Neuronal stem cell (in vitro differentiated cells): ENCODE measurements around the gene PIGN.

Experiments used
- DNase-seq: peaks from one replicate; pipeline ENCODE4 v3.0.0-alpha.2; 2013; ENCODE audit warnings: low spot score
- H2AFZ ChIP-seq: one replicate; pipeline ENCODE4 v1.6.1; 2013; ENCODE audit warnings: mild to moderate bottlenecking, low read length, inconsistent platforms
- H2AK5ac ChIP-seq: 2 replicates; pipeline ENCODE4 v1.6.1; 2013; ENCODE audit warnings: low read depth, mild to moderate bottlenecking, inconsistent platforms, low read length, moderate library complexity, mixed read lengths
- H2BK120ac ChIP-seq: 2 replicates; pipeline ENCODE4 v1.6.1; 2013; ENCODE audit warnings: low read depth, mild to moderate bottlenecking, inconsistent platforms, low read length, moderate library complexity, mixed read lengths
- H2BK12ac ChIP-seq: one replicate; pipeline ENCODE4 v1.6.1; 2013; ENCODE audit warnings: low read length, inconsistent platforms
- H2BK15ac ChIP-seq: 2 replicates; pipeline ENCODE4 v1.6.1; 2013; ENCODE audit warnings: mild to moderate bottlenecking, low read length, inconsistent platforms, mixed read lengths
- H2BK5ac ChIP-seq: one replicate; pipeline ENCODE4 v1.6.1; 2013; ENCODE audit warnings: inconsistent platforms, mild to moderate bottlenecking, low read length, moderate library complexity
- H3K14ac ChIP-seq: one replicate; pipeline ENCODE4 v1.6.1; 2013; ENCODE audit warnings: low read length, inconsistent platforms
- H3K18ac ChIP-seq: 2 replicates; pipeline ENCODE4 v1.6.1; 2013; ENCODE audit warnings: low read length, inconsistent platforms
- H3K23ac ChIP-seq: 2 replicates; pipeline ENCODE4 v1.6.1; 2013; ENCODE audit warnings: low read depth, mild to moderate bottlenecking, mixed read lengths, low read length, inconsistent platforms; ENCODE audit not compliant: poor library complexity
- H3K27ac ChIP-seq: replicated peaks from 3 replicates; pipeline ENCODE4 v1.5.1; 2013; ENCODE audit warnings: low read length, inconsistent platforms
- H3K27me3 ChIP-seq, 3 experiments: 2 replicates each; pipeline ENCODE4 v1.6.1; 2013; ENCODE audit warnings: low read length in 3 of 3, mild to moderate bottlenecking in 2 of 3, inconsistent platforms in 1 of 3, low read depth in 1 of 3, mixed read lengths in 1 of 3, moderate library complexity in 1 of 3; ENCODE audit not compliant: control insufficient read depth in 3 of 3, insufficient read depth in 3 of 3
- H3K36me3 ChIP-seq, 2 donors: replicated peaks in 1 of 2; 2 replicates each; pipeline ENCODE4 v1.6.1; 2013; ENCODE audit warnings: low read length in 2 of 2; ENCODE audit not compliant: control insufficient read depth in 2 of 2, insufficient read depth in 2 of 2
- H3K4ac ChIP-seq: 2 replicates; pipeline ENCODE4 v1.6.1; 2013; ENCODE audit warnings: inconsistent platforms, mild to moderate bottlenecking, low read length, moderate library complexity
- H3K4me1 ChIP-seq, 2 donors: 1 replicate in 1 of 2; 2 replicates in 1 of 2; pipeline ENCODE4 v1.6.1; 2013; ENCODE audit warnings: low read length in 2 of 2, low read depth in 1 of 2; ENCODE audit not compliant: control insufficient read depth in 2 of 2, insufficient read depth in 1 of 2
- H3K4me2 ChIP-seq: one replicate; pipeline ENCODE4 v1.6.1; 2013; ENCODE audit warnings: mild to moderate bottlenecking, low read length, inconsistent platforms; ENCODE audit not compliant: insufficient read depth, poor library complexity, severe bottlenecking
- H3K4me3 ChIP-seq, 2 donors: 2 replicates each; pipeline ENCODE4 v1.5.1; 2013; ENCODE audit warnings: low read length in 2 of 2, mild to moderate bottlenecking in 2 of 2, inconsistent platforms in 1 of 2, moderate library complexity in 1 of 2
- H3K79me1 ChIP-seq: one replicate; pipeline ENCODE4 v1.6.1; 2013; ENCODE audit warnings: low read depth, mild to moderate bottlenecking, inconsistent platforms, low read length, moderate library complexity
- H3K9ac ChIP-seq: one replicate; pipeline ENCODE4 v1.6.1; 2013; ENCODE audit warnings: mild to moderate bottlenecking, low read depth, low read length, inconsistent platforms; ENCODE audit not compliant: poor library complexity
- H3K9me3 ChIP-seq, 2 donors: replicated peaks in 1 of 2; 2 replicates each; pipeline versions ENCODE3 to v1.6.1; 2013; ENCODE audit warnings: low read length in 2 of 2, mild to moderate bottlenecking in 2 of 2, inconsistent platforms in 1 of 2, low read depth in 1 of 2, mixed read lengths in 1 of 2, moderate library complexity in 1 of 2; ENCODE audit not compliant: control insufficient read depth in 2 of 2, insufficient read depth in 1 of 2
- H4K8ac ChIP-seq: one replicate; pipeline ENCODE4 v1.6.1; 2013; ENCODE audit warnings: low read depth, mild to moderate bottlenecking, inconsistent platforms, low read length, moderate library complexity
- H4K91ac ChIP-seq: one replicate; pipeline ENCODE4 v1.6.1; 2013; ENCODE audit warnings: low read length, low read depth, mild to moderate bottlenecking, inconsistent platforms; ENCODE audit not compliant: poor library complexity
- whole genome bisulfite sequencing, 2 donors: extraction: QIAGEN DNeasy Blood & Tissue Kit; methylation state at CpG; one replicate each; pipeline ENCODE4 v1.1.7; 2013; ENCODE audit warnings: missing lambda C conversion rate in 2 of 2, mixed read lengths in 1 of 2; ENCODE audit not compliant: insufficient read length in 2 of 2, insufficient replicate concordance in 1 of 2; ENCODE audit errors: extremely low coverage in 2 of 2; 5-methylcytosine and 5-hydroxymethylcytosine counted together

The PIGN gene

DNA sequence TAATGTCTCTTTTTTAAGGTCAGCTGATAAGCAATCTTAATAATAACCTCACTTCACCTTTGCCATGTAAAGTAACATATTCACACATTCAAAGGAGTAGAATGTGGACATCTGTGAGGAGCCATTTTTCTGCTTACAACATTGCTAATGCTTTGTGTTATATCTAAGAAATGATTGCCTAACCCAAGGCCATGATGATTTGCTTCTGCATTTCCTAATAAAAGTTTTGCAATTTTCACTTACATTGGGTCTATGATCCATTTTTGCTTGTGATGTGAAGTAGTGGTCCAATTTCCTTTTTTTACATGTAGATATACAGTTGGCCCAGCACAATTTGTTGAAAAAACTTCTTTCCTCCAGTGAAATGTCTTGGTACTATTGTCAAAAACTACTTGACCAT is 22.2 kb upstream of the PIGN start:
- Histone ChIP-seq H2AFZ (no peak overlapping the region), H3K36me3 (peaks cover 5 to 35% of the 10 kb centered on the region in 2 donors), H3K14ac (no peak overlapping the region), H3K4ac (no peak overlapping the region), H4K8ac (no peak overlapping the region), H3K4me1 (no peaks in the 10 kb centered on the region), H2AK5ac (no peak overlapping the region), H2BK120ac (no peak overlapping the region), H4K91ac (no peak overlapping the region), H3K27me3 (no peaks in the 10 kb centered on the region), H2BK5ac (no peak overlapping the region), H3K4me2 (no peak overlapping the region), H3K27ac (no peak overlapping the region), H3K9me3 (peaks cover 1 to 10% of the 10 kb centered on the region in 2 donors), H3K9ac (no peak overlapping the region), H3K18ac (no peak overlapping the region), H3K4me3 (no peak overlapping the region), H3K23ac (no peak overlapping the region), H2BK12ac (no peak overlapping the region), H2BK15ac (no peak overlapping the region), H3K79me1 (no peaks in the 10 kb centered on the region)
- DNase-seq = no peak

DNA sequence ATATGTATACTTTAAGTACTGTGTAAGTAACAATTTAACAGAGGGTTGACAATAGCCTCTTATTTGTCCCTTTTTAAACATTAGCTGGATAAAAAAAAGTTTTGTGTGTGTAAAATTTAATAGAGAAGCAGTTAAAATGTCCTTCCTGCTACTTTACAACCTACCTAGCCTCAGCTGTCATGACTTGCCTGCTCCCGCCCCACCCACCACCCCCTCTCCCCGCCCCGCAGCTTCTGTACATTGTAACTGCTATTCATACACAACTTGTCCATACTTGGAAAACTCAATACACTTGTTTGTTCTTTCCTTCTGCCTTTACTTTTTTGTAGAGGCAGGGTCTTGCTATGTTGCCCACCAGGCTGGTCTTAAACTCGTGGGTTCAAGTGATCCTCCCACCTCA is 19.7 kb upstream of the PIGN start:
- Histone ChIP-seq H3K4me2 (no peak overlapping the region), H3K79me1 (no peaks in the 10 kb centered on the region), H3K4me1 (no peaks in the 10 kb centered on the region), H3K27me3 (no peaks in the 10 kb centered on the region), H2BK12ac (no peak overlapping the region), H2AFZ (no peak overlapping the region), H3K36me3 (peaks cover 0 to 10% of the 10 kb centered on the region in 2 donors), H3K9me3 (peaks cover 1 to 10% of the 10 kb centered on the region in 2 donors), H2BK15ac (no peak overlapping the region), H3K23ac (no peak overlapping the region), H3K18ac (no peak overlapping the region), H3K4me3 (no peak overlapping the region), H4K91ac (no peak overlapping the region), H3K27ac (no peak overlapping the region), H3K14ac (no peak overlapping the region), H2BK5ac (no peak overlapping the region), H2AK5ac (no peak overlapping the region), H2BK120ac (no peak overlapping the region), H3K9ac (no peak overlapping the region), H3K4ac (no peak overlapping the region), H4K8ac (no peak overlapping the region)
- no peak for DNase-seq
- no CpG with 5 or more reads among the region's 4 CpGs for WGBS, 2 donors

DNA sequence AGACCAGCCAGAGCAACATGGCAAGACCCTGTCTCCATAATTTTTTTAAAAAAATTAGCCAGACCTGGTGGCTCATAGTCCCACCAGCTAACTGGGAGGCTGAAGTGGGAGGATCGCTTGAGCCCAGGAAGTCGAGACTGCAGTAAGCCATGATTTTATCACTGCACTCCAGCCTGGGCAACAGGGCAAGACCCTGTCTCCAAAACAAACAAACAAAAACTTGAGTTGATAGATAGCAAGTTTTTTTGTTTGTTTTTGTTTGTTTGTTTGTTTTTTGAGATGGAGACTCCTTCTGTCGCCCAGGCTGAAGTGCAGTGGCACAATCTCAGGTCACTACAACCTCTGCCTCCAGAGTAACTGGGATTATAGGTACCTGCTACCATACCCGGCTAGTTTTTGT is 19.0 kb upstream of the PIGN start:
- H3K4ac ChIP-seq = no peak overlapping the region
- H3K27ac ChIP-seq = no peak overlapping the region
- no peaks in the 10 kb centered on the region for H3K79me1 ChIP-seq
- no peak overlapping the region for H2BK120ac ChIP-seq
- no CpG with 5 or more reads among the region's 4 CpGs for WGBS, 2 donors
- no peaks in the 10 kb centered on the region for H3K27me3 ChIP-seq
- H2BK5ac ChIP-seq = no peak overlapping the region
- no peak overlapping the region for H2AFZ ChIP-seq
- no peak overlapping the region for H2AK5ac ChIP-seq
- no peak overlapping the region for H2BK12ac ChIP-seq
- H3K18ac ChIP-seq = no peak overlapping the region
- H3K14ac ChIP-seq = no peak overlapping the region
- no peak overlapping the region for H4K91ac ChIP-seq
- no peaks in the 10 kb centered on the region for H3K4me1 ChIP-seq
- peaks cover 0 to 3% of the 10 kb centered on the region in 2 donors for H3K36me3 ChIP-seq
- H3K4me2 ChIP-seq = no peak overlapping the region
- no peak overlapping the region for H3K4me3 ChIP-seq
- no peak overlapping the region for H3K9ac ChIP-seq
- no peak overlapping the region for H3K23ac ChIP-seq
- no peak overlapping the region for H2BK15ac ChIP-seq
- no peak overlapping the region for H4K8ac ChIP-seq
- H3K9me3 ChIP-seq = peaks cover 1 to 10% of the 10 kb centered on the region in 2 donors
- DNase-seq = no peak

DNA sequence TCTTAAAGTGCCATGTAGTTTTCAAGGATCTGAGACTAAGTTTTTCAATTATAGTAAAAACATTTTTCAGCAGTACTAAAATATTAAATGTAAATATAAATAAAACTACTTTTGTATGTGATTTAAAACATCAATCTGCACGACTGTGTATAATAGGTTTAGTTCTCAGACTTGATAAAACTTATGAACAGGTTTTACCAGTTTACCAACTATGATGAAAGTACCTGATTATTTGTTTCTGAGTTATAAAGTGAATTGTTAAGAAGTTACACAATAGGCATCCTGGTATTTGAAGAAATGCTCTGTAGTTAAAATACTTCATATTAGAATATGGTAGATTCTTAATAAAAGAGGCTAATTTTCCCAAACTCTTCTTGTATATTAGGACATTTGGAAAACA is 15.0 kb upstream of the PIGN start:
- Histone ChIP-seq H3K4me3 (no peak overlapping the region), H3K36me3 (no peaks in the 10 kb centered on the region), H3K27ac (no peak overlapping the region), H2BK15ac (no peak overlapping the region), H3K27me3 (no peaks in the 10 kb centered on the region), H3K9me3 (peaks cover 0 to 1% of the 10 kb centered on the region in 2 donors), H3K4me2 (no peak overlapping the region), H2AK5ac (no peak overlapping the region), H3K14ac (no peak overlapping the region), H3K79me1 (no peaks in the 10 kb centered on the region), H3K23ac (no peak overlapping the region), H4K8ac (no peak overlapping the region), H4K91ac (no peak overlapping the region), H2BK120ac (no peak overlapping the region), H2BK5ac (no peak overlapping the region), H3K9ac (no peak overlapping the region), H2AFZ (no peak overlapping the region), H3K4ac (no peak overlapping the region), H3K18ac (no peak overlapping the region), H3K4me1 (no peaks in the 10 kb centered on the region), H2BK12ac (no peak overlapping the region)
- WGBS, 2 donors = no CpG with 5 or more reads among the region's 1 CpG
- no peak for DNase-seq
